CD14-positive monocyte (primary cell): Measurements from ENCODE around the gene MND1. TPM values are rescaled to one million over a fixed set of nuclear protein-coding genes. Genes with fewer than 3 reads are reported as not detected.
A peak's percentile ranks its signal among the peaks of the same experiment; 100 is the strongest.

Source experiments
- DNase-seq, 3 donors: peaks; one replicate each; pipeline ENCODE4 v3.0.0-alpha.2; 2011 to 2022
- H2AFZ ChIP-seq: 2 replicates; pipeline ENCODE4 v1.6.0; 2012; ENCODE audit warnings: mild to moderate bottlenecking, low read depth, low read length, inconsistent platforms; ENCODE audit not compliant: insufficient read depth, poor library complexity, severe bottlenecking
- H3K27ac ChIP-seq, 2 donors: 1 replicate in 1 of 2; 2 replicates in 1 of 2; pipeline ENCODE4 v1.5.1; 2012 to 2013; ENCODE audit warnings: low read length in 2 of 2, control low read depth in 1 of 2, inconsistent platforms in 1 of 2, low read depth in 1 of 2, mild to moderate bottlenecking in 1 of 2
- H3K27me3 ChIP-seq, 2 donors: one replicate each; pipeline versions ENCODE4 v1.6.0 to v1.6.1; 2011 to 2013; ENCODE audit warnings: low read length in 2 of 2; ENCODE audit not compliant: control insufficient read depth in 2 of 2, insufficient read depth in 2 of 2
- H3K36me3 ChIP-seq, 2 donors: replicated peaks in 1 of 2; 1 replicate in 1 of 2; 2 replicates in 1 of 2; pipeline versions ENCODE4 v1.5.1 to v1.6.1; 2012 to 2013; ENCODE audit warnings: low read length in 2 of 2, control low read depth in 1 of 2, inconsistent platforms in 1 of 2, mild to moderate bottlenecking in 1 of 2; ENCODE audit not compliant: insufficient read depth in 2 of 2, control insufficient read depth in 1 of 2
- H3K4me1 ChIP-seq, 2 donors: 1 replicate in 1 of 2; 2 replicates in 1 of 2; pipeline versions ENCODE4 v1.5.1 to v1.6.1; 2012 to 2013; ENCODE audit warnings: low read length in 2 of 2, control low read depth in 1 of 2, inconsistent platforms in 1 of 2, mild to moderate bottlenecking in 1 of 2, moderate library complexity in 1 of 2; ENCODE audit not compliant: insufficient read depth in 2 of 2, control insufficient read depth in 1 of 2
- H3K4me2 ChIP-seq: replicated peaks from 2 replicates; pipeline ENCODE3; 2012; ENCODE audit warnings: low read length, moderate library complexity, mild to moderate bottlenecking; ENCODE audit not compliant: poor library complexity, severe bottlenecking; ENCODE audit errors: extremely low read depth
- H3K4me3 ChIP-seq, 3 experiments: fragments of 200-600 bp in 1 of 3; sonication (generic) in 1 of 3; replicated peaks in 1 of 3; 1 replicate in 2 of 3; 2 replicates in 1 of 3; pipeline ENCODE4 v1.5.1; 2011 to 2013; ENCODE audit warnings: low read length in 3 of 3, mild to moderate bottlenecking in 3 of 3, control low read depth in 2 of 3, low read depth in 2 of 3, inconsistent platforms in 1 of 3, moderate library complexity in 1 of 3
- H3K79me2 ChIP-seq: 2 replicates; pipeline ENCODE4 v1.6.0; 2012; ENCODE audit warnings: mild to moderate bottlenecking, control low read depth, inconsistent platforms, low read length, moderate library complexity; ENCODE audit not compliant: insufficient read depth
- H3K9ac ChIP-seq: 2 replicates; pipeline ENCODE4 v1.6.0; 2017; ENCODE audit warnings: low read length, mild to moderate bottlenecking; ENCODE audit not compliant: insufficient read depth, poor library complexity, severe bottlenecking
- H3K9me3 ChIP-seq, 2 donors: replicated peaks in 1 of 2; 1 replicate in 1 of 2; 2 replicates in 1 of 2; pipeline versions ENCODE4 v1.5.1 to v1.6.1; 2012 to 2013; ENCODE audit warnings: low read length in 2 of 2, control low read depth in 1 of 2; ENCODE audit not compliant: control insufficient read depth in 1 of 2, insufficient read depth in 1 of 2
- H4K20me1 ChIP-seq: 2 replicates; pipeline ENCODE4 v1.6.0; 2012; ENCODE audit warnings: mild to moderate bottlenecking, low read length, control low read depth, moderate library complexity; ENCODE audit not compliant: insufficient read depth
- H3K27ac Mint-ChIP-seq, 7 donors: one replicate each; pipeline ENCODE4 v1.8.0; 2020; ENCODE audit warnings: mild to moderate bottlenecking in 7 of 7, mixed read lengths in 7 of 7, moderate library complexity in 6 of 7, inconsistent platforms in 2 of 7
- H3K27me3 Mint-ChIP-seq, 3 donors: one replicate each; pipeline ENCODE4 v1.8.0; 2021 to 2022; ENCODE audit warnings: low read depth in 3 of 3, mild to moderate bottlenecking in 3 of 3, mixed read lengths in 3 of 3, moderate library complexity in 3 of 3, inconsistent platforms in 1 of 3
- H3K36me3 Mint-ChIP-seq, 2 donors: one replicate each; pipeline ENCODE4 v1.8.0; 2020; ENCODE audit warnings: mixed read lengths in 2 of 2, inconsistent platforms in 1 of 2, mild to moderate bottlenecking in 1 of 2
- H3K4me1 Mint-ChIP-seq: one replicate; pipeline ENCODE4 v1.8.0; 2020; ENCODE audit warnings: mild to moderate bottlenecking, mixed read lengths
- H3K4me3 Mint-ChIP-seq, 2 donors: one replicate each; pipeline ENCODE4 v1.8.0; 2020; ENCODE audit warnings: mild to moderate bottlenecking in 2 of 2, mixed read lengths in 2 of 2, moderate library complexity in 1 of 2
- H3K9me3 Mint-ChIP-seq, 7 donors: one replicate each; pipeline ENCODE4 v1.8.0; 2020 to 2022; ENCODE audit warnings: mixed read lengths in 7 of 7, mild to moderate bottlenecking in 6 of 7, moderate library complexity in 6 of 7, inconsistent platforms in 2 of 7
- CTCF ChIP-seq: fragments of 200-600 bp; IDR thresholded peaks from one replicate; pipeline ENCODE4 v1.8.0; 2022; ENCODE audit warnings: antibody characterized with exemption, mild to moderate bottlenecking
- WGBS: methylation state at CpG from one replicate; pipeline ENCODE4 v1.1.5; 2013; ENCODE audit warnings: missing lambda C conversion rate; ENCODE audit not compliant: insufficient coverage; 5-methylcytosine and 5-hydroxymethylcytosine counted together
- intact Hi-C, 2 donors: fragments of 100-400 bp; cut with micrococcal nuclease; formaldehyde crosslinking; loops; one replicate each; pipeline versions ENCODE4 v1.15.0 to v1.15.1; 2023
- polyA plus RNA-seq, 3 donors: library from polyadenylated mRNA; depleted of rRNA in 1 of 3; unstranded in 2 of 3; stranded (reverse) in 1 of 3; fragments of 300-500 nt in 2 of 3; fragments of >200 nt in 1 of 3; fragmentation: Illumina TruSeq in 2 of 3; gene quantifications; 1 replicate in 2 of 3; 2 replicates in 1 of 3; pipeline ENCODE4 v1.2.3, GENCODE V29; 2012 to 2021

MND1 gene
- polyA plus RNA-seq, 3 donors = not detected

DNA sequence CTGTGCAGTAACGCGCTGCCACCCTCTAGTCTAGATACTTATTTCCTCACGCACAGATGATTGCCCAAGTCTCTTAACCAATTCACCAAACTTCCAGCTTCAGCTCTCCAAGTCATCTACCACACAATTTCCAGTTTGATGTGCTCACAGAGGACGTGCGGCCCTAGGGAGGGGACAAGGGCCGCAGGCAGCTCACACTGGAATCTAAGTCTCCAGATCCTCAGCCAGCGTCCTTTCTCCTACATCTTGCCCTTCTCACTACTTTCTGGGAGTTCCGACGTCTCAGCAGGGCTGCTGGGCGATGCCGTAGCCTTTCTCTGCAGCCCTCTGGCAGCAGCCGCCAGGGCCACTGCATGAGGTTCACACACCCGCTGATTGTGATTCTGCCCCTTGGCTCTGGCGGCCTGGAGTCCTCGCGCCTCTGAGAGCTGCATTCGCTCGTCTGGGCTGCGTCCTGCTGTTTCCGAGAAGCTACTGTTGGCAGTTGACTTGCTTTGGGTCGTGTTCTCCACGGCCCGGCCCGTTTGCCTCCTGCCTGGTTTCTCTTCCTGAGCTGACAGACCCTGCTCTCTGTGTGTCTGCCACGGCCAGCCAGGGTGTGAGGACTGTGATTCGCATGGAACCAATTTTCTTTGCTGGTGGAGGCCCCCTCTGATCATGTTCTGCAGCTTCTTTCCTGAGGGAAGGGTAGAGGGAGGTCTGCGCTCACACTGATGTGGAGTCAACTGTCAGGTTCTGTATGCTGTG is 107.6 kb downstream of the MND1 start:
- Histone ChIP-seq H3K4me1 (peaks cover 51 to 61% of the 10 kb centered on the region in 2 donors), H2AFZ (peak overlapping the region; percentile 31), H3K4me3 (peak overlapping the region in 1 of 3 experiments; percentile 20), H3K27me3 (no peaks in the 10 kb centered on the region), H3K9ac (no peak overlapping the region), H3K36me3 (no peaks in the 10 kb centered on the region), H4K20me1 (no peaks in the 10 kb centered on the region), H3K9me3 (no peaks in the 10 kb centered on the region), H3K4me2 (peak overlapping the region; percentile 40), H3K79me2 (no peaks in the 10 kb centered on the region), H3K27ac (peak overlapping the region; percentile 17 to 43)
- H3K9me3 Mint-ChIP-seq = peaks cover 0 to 2% (median 0%) of the 10 kb centered on the region in 7 donors
- intact Hi-C loops = no loop called here
- peak overlapping the region; percentile 43 to 90 (median 67) for H3K27ac Mint-ChIP-seq
- TF ChIP-seq CTCF = no peak
- H3K4me3 Mint-ChIP-seq = peak overlapping the region; percentile 5 to 63
- DNase-seq = peak; percentile 48 to 79 (median 74)
- H3K36me3 Mint-ChIP-seq = no peaks in the 10 kb centered on the region
- peaks cover under 1 to 3% (median 2%) of the 10 kb centered on the region in 3 donors for H3K27me3 Mint-ChIP-seq
- WGBS = 79% methylated on average over 24 of the region's 27 CpGs
- peaks cover 49% of the 10 kb centered on the region for H3K4me1 Mint-ChIP-seq

DNA sequence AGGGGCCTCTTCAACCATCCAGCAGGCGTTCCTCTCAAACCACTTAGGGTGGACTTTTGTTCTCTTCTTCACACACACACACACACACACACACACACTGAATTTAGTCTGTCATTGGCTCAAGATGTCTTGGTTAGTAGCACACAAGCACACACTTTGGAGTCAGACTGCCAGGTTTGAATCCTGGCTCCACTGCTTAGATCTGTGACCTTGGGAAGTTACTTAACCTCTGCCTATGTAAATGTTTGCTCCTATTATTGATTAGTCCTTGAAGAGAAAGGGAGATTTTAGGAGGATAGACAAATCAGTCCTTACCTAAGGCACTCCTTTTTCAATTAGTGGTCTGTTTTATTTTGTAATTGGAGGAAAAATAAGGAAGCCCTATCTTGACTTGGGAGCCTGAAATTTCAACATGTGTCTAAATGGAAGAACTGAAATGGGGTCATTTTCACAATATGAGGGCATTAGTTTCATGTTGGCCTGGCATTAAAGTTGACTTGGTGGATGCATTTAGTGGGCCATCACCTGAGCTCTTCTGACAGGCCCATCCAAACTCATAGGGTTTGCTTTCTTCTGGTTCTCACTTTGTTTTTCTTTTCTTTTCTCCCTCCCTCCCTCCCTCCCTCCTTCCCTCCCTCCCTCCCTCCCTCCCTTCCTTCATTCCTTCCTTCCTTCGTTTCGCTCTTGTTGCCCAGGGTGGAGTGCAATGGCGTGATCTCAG is 108.3 kb downstream of the MND1 start:
- H3K4me2 ChIP-seq = no peak overlapping the region
- H3K79me2 ChIP-seq = no peaks in the 10 kb centered on the region
- no peaks in the 10 kb centered on the region for H3K9me3 ChIP-seq
- WGBS = no CpG with 5 or more reads among the region's 4 CpGs
- peak overlapping the region; percentile 62 to 94 (median 79) for H3K27ac Mint-ChIP-seq
- H3K4me3 ChIP-seq = peak overlapping the region in 1 of 3 experiments; percentile 20
- no peaks in the 10 kb centered on the region for H3K27me3 ChIP-seq
- peak overlapping the region in 1 of 2 donors; percentile 60 for H3K27ac ChIP-seq
- TF ChIP-seq CTCF = no peak
- no peaks in the 10 kb centered on the region for H3K36me3 ChIP-seq
- H3K27me3 Mint-ChIP-seq = peaks cover 0 to 3% (median 2%) of the 10 kb centered on the region in 3 donors
- peaks cover 51 to 61% of the 10 kb centered on the region in 2 donors for H3K4me1 ChIP-seq
- intact Hi-C loops = no loop called here
- no peaks in the 10 kb centered on the region for H3K36me3 Mint-ChIP-seq
- no peak for DNase-seq
- no peak overlapping the region for H3K9ac ChIP-seq
- H4K20me1 ChIP-seq = no peaks in the 10 kb centered on the region
- H3K9me3 Mint-ChIP-seq = peaks cover 0 to 2% (median 0%) of the 10 kb centered on the region in 7 donors
- no peak overlapping the region for H2AFZ ChIP-seq
- peaks cover 54% of the 10 kb centered on the region for H3K4me1 Mint-ChIP-seq
- peak overlapping the region in 1 of 2 donors; percentile 46 for H3K4me3 Mint-ChIP-seq
